ENCODE measurements around the gene SDK1.

DNA sequence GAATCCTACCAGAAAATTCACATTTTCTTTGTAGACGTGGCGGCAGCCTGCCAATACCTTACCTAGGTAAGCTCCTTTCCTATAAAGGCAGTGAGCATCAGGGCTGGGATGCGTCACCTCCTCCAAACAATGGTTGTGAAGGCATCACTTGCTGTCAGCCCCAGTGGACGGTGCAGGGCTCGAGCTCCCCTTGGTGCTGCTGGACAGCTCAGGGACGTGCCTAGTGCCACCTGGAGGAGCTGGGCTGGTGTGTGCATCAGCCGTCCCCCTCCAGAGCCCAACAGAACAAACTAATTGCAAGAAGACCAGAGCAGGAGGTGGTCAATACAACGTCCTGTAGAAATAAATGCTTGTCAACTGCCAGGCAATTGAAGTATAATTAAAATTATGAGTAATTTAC lies 863.5 kb downstream of the SDK1 start:
- TF ChIP-seq POLR2AphosphoS5 (IDR thresholded peaks at IDR 0.05) (no peak), POLR2A (IDR thresholded peaks at IDR 0.05) (no peak)
- TF ChIP-seq, protein P1, sequence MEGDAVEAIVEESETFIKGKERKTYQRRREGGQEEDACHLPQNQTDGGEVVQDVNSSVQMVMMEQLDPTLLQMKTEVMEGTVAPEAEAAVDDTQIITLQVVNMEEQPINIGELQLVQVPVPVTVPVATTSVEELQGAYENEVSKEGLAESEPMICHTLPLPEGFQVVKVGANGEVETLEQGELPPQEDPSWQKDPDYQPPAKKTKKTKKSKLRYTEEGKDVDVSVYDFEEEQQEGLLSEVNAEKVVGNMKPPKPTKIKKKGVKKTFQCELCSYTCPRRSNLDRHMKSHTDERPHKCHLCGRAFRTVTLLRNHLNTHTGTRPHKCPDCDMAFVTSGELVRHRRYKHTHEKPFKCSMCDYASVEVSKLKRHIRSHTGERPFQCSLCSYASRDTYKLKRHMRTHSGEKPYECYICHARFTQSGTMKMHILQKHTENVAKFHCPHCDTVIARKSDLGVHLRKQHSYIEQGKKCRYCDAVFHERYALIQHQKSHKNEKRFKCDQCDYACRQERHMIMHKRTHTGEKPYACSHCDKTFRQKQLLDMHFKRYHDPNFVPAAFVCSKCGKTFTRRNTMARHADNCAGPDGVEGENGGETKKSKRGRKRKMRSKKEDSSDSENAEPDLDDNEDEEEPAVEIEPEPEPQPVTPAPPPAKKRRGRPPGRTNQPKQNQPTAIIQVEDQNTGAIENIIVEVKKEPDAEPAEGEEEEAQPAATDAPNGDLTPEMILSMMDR (IDR thresholded peaks at IDR 0.05), result no peak
